Esophagus squamous epithelium (tissue), 4 donors: ENCODE measurements around the gene SALL2.

Experiments
- POLR2A ChIP-seq, 4 donors: fragments of 450-650 bp; IDR thresholded peaks; one replicate each; pipeline ENCODE4 v1.6.1; 2017; ENCODE audit warnings: antibody characterized with exemption in 4 of 4, mild to moderate bottlenecking in 4 of 4, moderate library complexity in 3 of 4
- TF ChIP-seq, protein P1 (sequence below), 6 experiments: fragments of 450-650 bp in 4 of 6; fragments of 200-600 bp in 2 of 6; sonication (generic) in 2 of 6; IDR thresholded peaks; one replicate each; pipeline ENCODE4 v1.5.1; 2016 to 2019; ENCODE audit warnings: antibody characterized with exemption in 6 of 6, mild to moderate bottlenecking in 4 of 6, moderate library complexity in 4 of 6

DNA sequence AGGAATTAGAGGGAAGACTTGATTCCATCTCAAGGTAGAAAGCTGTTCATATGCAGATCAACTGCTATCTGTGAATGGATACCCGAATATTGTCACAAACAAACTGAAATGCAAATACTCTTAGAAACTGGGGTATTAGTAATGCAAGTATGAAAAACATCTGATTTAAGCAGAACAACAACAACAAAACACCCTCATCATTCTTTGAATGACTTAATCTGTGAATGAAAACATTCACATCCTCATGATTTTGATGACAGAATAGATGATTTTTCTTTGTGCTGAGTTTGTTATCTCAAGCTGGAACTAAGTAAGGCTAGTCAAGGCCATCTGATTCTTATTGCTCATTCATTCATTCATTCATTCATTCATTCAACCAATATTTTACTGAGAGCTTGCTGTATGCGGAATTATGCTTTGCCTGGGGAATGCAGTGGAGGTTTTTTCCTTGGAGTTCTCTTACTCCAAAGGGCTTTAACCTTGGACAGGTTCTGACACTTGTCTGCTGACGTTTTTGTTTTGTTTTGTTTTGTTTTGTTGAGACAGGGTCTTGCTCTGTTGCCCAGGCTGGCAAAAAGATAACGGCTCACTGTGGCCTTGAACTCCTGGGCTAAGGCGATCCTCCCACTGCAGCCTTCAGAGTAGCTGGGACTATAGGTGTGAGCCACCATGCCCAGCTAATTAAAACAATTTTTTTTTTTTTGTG lies 30.4 kb upstream of the SALL2 start:
- TF ChIP-seq, protein P1, sequence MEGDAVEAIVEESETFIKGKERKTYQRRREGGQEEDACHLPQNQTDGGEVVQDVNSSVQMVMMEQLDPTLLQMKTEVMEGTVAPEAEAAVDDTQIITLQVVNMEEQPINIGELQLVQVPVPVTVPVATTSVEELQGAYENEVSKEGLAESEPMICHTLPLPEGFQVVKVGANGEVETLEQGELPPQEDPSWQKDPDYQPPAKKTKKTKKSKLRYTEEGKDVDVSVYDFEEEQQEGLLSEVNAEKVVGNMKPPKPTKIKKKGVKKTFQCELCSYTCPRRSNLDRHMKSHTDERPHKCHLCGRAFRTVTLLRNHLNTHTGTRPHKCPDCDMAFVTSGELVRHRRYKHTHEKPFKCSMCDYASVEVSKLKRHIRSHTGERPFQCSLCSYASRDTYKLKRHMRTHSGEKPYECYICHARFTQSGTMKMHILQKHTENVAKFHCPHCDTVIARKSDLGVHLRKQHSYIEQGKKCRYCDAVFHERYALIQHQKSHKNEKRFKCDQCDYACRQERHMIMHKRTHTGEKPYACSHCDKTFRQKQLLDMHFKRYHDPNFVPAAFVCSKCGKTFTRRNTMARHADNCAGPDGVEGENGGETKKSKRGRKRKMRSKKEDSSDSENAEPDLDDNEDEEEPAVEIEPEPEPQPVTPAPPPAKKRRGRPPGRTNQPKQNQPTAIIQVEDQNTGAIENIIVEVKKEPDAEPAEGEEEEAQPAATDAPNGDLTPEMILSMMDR (IDR thresholded peaks at IDR 0.05), result no peak
- TF ChIP-seq POLR2A (IDR thresholded peaks at IDR 0.05), result no peak
